Hepatocyte (in vitro differentiated cells): ENCODE data around the gene LAMTOR4. TPM values are rescaled to one million over a fixed set of nuclear protein-coding genes. Genes with fewer than 3 reads are reported as not detected.

Experiments
- DNase-seq: peaks from one replicate; pipeline ENCODE4 v3.0.0-alpha.2; 2016; ENCODE audit warnings: low spot score
- H2AFZ ChIP-seq: fragments of 200-600 bp; sonication (generic); 2 replicates; pipeline ENCODE4 v1.6.0; 2016; ENCODE audit warnings: antibody characterized with exemption, mild to moderate bottlenecking
- H3K27ac ChIP-seq: fragments of 200-600 bp; sonication (generic); 2 replicates; pipeline ENCODE4 v1.5.1; 2016; ENCODE audit warnings: mild to moderate bottlenecking
- H3K27me3 ChIP-seq: fragments of 200-600 bp; sonication (generic); 2 replicates; pipeline ENCODE4 v1.6.1; 2016
- H3K36me3 ChIP-seq: fragments of 200-600 bp; sonication (generic); replicated peaks from 2 replicates; pipeline ENCODE4 v1.5.1; 2016; ENCODE audit warnings: low read depth; ENCODE audit not compliant: insufficient read depth
- H3K4me1 ChIP-seq: fragments of 200-600 bp; sonication (generic); 2 replicates; pipeline ENCODE4 v1.5.1; 2016; ENCODE audit warnings: mild to moderate bottlenecking, moderate library complexity; ENCODE audit not compliant: insufficient read depth
- H3K4me2 ChIP-seq: fragments of 200-600 bp; sonication (generic); 2 replicates; pipeline ENCODE4 v1.6.0; 2016
- H3K4me3 ChIP-seq: fragments of 200-600 bp; sonication (generic); 2 replicates; pipeline ENCODE4 v1.5.1; 2016; ENCODE audit warnings: mild to moderate bottlenecking
- H3K79me2 ChIP-seq: fragments of 200-600 bp; sonication (generic); 2 replicates; pipeline ENCODE4 v1.6.0; 2017; ENCODE audit warnings: mild to moderate bottlenecking
- H3K9me2 ChIP-seq: fragments of 200-600 bp; sonication (generic); replicated peaks from 2 replicates; pipeline ENCODE4 v1.6.0; 2017; ENCODE audit warnings: mild to moderate bottlenecking; ENCODE audit not compliant: insufficient read depth
- H3K9me3 ChIP-seq: fragments of 200-600 bp; sonication (generic); 2 replicates; pipeline ENCODE4 v1.5.1; 2016; ENCODE audit warnings: low read depth, mild to moderate bottlenecking
- H4K20me1 ChIP-seq: fragments of 200-600 bp; sonication (generic); 2 replicates; pipeline ENCODE4 v1.6.0; 2016; ENCODE audit warnings: mild to moderate bottlenecking; ENCODE audit not compliant: insufficient read depth, poor library complexity, severe bottlenecking
- EZH2 ChIP-seq: fragments of 200-600 bp; sonication (generic); IDR thresholded peaks from 2 replicates; pipeline ENCODE4 v1.6.1; 2016; ENCODE audit warnings: antibody characterized with exemption, mild to moderate bottlenecking, borderline replicate concordance
- EZH2phosphoT487 ChIP-seq: fragments of 200-600 bp; sonication (generic); IDR thresholded peaks from one replicate; pipeline ENCODE4 v1.6.1; 2018; ENCODE audit warnings: antibody characterized with exemption, mild to moderate bottlenecking, low read depth, moderate library complexity; ENCODE audit not compliant: unreplicated experiment, severe bottlenecking
- WGBS: methylation state at CpG from one replicate; pipeline ENCODE4 v1.1.6; 2016; ENCODE audit warnings: low lambda C conversion rate; ENCODE audit errors: missing lambda C conversion rate; 5-methylcytosine and 5-hydroxymethylcytosine counted together
- polyA plus RNA-seq: library from polyadenylated mRNA; unstranded; fragments of >200 nt; fragmentation: Nextera tagmentation; extraction: Ambion mirVana; gene quantifications from 2 replicates; pipeline ENCODE4 v1.2.1, GENCODE V29; 2016
- total RNA-seq: library from RNA; depleted of rRNA; stranded (reverse); fragments of >200 nt; gene quantifications from 2 replicates; pipeline ENCODE4 v1.2.3, GENCODE V29; 2014
- TF ChIP-seq, protein P1 (sequence below): fragments of 200-600 bp; sonication (generic); IDR thresholded peaks from 2 replicates; pipeline ENCODE4 v1.5.1; 2016; ENCODE audit warnings: antibody characterized with exemption, mild to moderate bottlenecking; ENCODE audit not compliant: poor library complexity

LAMTOR4 gene
- total and polyA plus RNA-seq, 2 experiments from 2014 or later: 90.5 to 228 TPM

DNA sequence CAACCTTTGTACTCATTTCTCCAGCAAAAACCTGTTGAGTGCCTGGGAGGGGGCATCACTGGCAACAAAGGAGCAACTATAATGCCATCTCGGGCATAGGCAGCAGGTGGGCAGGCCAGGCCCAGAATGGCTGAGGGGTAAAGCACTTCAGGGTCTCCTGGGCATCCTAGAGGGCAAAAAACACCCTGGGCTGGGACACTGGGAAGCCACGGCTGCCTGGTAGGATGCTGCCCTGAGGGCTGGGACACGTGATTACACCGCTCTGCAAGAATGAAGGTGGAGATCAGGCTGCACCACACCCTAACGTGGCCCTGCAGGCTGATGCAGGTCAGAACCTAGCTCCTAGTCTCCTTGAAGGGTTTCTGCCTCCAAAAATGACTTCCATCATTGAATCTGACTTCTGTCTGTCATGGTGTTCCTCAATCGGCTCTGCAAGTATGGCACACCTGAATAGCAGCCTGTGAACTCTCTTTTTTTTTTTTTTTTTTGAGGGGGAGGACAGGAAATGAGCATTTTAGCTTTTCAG lies 14.4 kb downstream of the LAMTOR4 start:
- H3K9me2 ChIP-seq: no peaks in the 10 kb centered on the region
- no peak overlapping the region for H3K4me3 ChIP-seq
- peak; percentile 51 for DNase-seq
- peaks cover 3% of the 10 kb centered on the region for H3K79me2 ChIP-seq
- H2AFZ ChIP-seq: no peak overlapping the region
- peaks cover 3% of the 10 kb centered on the region for H3K27me3 ChIP-seq
- H3K27ac ChIP-seq: no peak overlapping the region
- 52% methylated on average over 6 of the region's 6 CpGs for WGBS
- H4K20me1 ChIP-seq: no peaks in the 10 kb centered on the region
- no peaks in the 10 kb centered on the region for H3K36me3 ChIP-seq
- no peak for TF ChIP-seq EZH2phosphoT487
- no peak for TF ChIP-seq EZH2
- TF ChIP-seq, protein P1, sequence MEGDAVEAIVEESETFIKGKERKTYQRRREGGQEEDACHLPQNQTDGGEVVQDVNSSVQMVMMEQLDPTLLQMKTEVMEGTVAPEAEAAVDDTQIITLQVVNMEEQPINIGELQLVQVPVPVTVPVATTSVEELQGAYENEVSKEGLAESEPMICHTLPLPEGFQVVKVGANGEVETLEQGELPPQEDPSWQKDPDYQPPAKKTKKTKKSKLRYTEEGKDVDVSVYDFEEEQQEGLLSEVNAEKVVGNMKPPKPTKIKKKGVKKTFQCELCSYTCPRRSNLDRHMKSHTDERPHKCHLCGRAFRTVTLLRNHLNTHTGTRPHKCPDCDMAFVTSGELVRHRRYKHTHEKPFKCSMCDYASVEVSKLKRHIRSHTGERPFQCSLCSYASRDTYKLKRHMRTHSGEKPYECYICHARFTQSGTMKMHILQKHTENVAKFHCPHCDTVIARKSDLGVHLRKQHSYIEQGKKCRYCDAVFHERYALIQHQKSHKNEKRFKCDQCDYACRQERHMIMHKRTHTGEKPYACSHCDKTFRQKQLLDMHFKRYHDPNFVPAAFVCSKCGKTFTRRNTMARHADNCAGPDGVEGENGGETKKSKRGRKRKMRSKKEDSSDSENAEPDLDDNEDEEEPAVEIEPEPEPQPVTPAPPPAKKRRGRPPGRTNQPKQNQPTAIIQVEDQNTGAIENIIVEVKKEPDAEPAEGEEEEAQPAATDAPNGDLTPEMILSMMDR: no peak
- peaks cover 9% of the 10 kb centered on the region for H3K4me1 ChIP-seq
- H3K9me3 ChIP-seq: no peaks in the 10 kb centered on the region
- no peak overlapping the region for H3K4me2 ChIP-seq

DNA sequence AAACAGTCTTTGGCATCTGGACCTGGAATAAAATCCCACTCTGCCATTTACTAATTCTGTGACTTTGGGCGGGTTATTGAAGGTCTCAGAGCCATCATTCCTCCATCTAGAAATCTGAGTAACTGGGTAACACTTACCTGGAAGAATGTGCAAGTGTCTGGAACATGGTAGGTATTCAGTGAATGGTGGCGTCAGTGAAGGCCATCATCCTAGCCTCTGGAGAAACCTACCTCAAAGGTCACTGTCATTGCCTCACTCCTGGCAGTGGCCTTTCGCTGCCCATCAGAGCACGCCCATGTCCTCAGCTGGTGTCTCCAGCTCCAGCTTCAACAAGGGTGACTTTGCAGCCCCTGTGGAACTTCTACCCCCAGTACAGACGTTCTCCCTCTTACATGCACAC lies 15.2 kb downstream of the LAMTOR4 start:
- H3K36me3 ChIP-seq: no peaks in the 10 kb centered on the region
- H3K79me2 ChIP-seq: no peaks in the 10 kb centered on the region
- no peak overlapping the region for H3K4me2 ChIP-seq
- TF ChIP-seq EZH2: no peak
- TF ChIP-seq, protein P1: no peak
- TF ChIP-seq EZH2phosphoT487: no peak
- no peaks in the 10 kb centered on the region for H3K9me3 ChIP-seq
- H3K27me3 ChIP-seq: peaks cover 3% of the 10 kb centered on the region
- no peak overlapping the region for H3K4me3 ChIP-seq
- H3K27ac ChIP-seq: no peak overlapping the region
- 94% methylated on average over 5 of the region's 5 CpGs for WGBS
- DNase-seq: no peak
- H4K20me1 ChIP-seq: no peaks in the 10 kb centered on the region
- H2AFZ ChIP-seq: no peak overlapping the region
- H3K4me1 ChIP-seq: peaks cover 9% of the 10 kb centered on the region
- H3K9me2 ChIP-seq: no peaks in the 10 kb centered on the region

DNA sequence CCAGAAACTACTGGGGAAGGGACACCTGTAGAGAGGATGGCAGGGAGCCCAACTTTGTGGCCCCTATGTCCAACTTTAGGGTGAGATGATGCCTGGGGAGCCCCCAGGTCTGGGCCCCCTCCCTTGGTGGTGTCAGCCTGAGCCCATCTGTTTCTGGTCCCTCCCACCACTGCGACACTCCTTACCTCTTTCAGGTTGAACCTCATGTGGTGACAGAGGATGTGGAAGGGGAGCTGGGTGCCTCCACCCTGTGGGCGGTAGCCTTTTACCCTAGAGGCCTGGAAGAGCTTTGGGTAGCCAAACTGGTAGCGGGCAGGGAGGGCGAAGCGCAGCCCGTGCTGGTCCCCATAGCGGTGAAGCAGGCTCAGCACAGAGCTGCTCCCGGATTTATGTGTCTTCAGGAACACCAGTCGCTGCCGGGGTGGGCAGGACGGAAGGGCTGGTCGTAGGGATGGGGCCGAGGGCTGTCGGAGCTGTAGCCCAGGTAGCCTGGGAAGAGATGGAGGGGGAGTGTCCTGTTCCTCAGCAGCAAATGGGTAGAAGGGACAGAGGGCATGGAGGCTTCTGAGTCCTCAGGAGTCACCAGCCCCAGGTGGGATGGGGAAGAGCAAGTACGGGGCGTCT lies 17.7 kb downstream of the LAMTOR4 start:
- Histone ChIP-seq H2AFZ (no peak overlapping the region), H3K27me3 (peaks cover 12% of the 10 kb centered on the region), H3K4me2 (no peak overlapping the region), H3K9me3 (no peaks in the 10 kb centered on the region), H3K36me3 (no peaks in the 10 kb centered on the region), H3K27ac (no peak overlapping the region), H3K79me2 (no peaks in the 10 kb centered on the region), H3K4me3 (no peak overlapping the region), H3K4me1 (peaks cover 14% of the 10 kb centered on the region), H4K20me1 (no peaks in the 10 kb centered on the region), H3K9me2 (no peaks in the 10 kb centered on the region)
- TF ChIP-seq EZH2: no peak
- TF ChIP-seq, protein P1: no peak
- no peak for TF ChIP-seq EZH2phosphoT487
- 85% methylated on average over 16 of the region's 16 CpGs for WGBS
- no peak for DNase-seq
